SH-SY5Y (cell line): ENCODE results near the gene KRT73.

ENCODE experiments used
- GATA2 ChIP-seq: IDR thresholded peaks from 2 replicates; pipeline ENCODE4 v1.6.1; 2011; ENCODE audit warnings: mild to moderate bottlenecking, low read depth, low read length
- GATA3 ChIP-seq: IDR thresholded peaks from 2 replicates; pipeline ENCODE4 v1.6.1; 2011; ENCODE audit warnings: low read depth, mild to moderate bottlenecking, low read length, moderate library complexity

DNA sequence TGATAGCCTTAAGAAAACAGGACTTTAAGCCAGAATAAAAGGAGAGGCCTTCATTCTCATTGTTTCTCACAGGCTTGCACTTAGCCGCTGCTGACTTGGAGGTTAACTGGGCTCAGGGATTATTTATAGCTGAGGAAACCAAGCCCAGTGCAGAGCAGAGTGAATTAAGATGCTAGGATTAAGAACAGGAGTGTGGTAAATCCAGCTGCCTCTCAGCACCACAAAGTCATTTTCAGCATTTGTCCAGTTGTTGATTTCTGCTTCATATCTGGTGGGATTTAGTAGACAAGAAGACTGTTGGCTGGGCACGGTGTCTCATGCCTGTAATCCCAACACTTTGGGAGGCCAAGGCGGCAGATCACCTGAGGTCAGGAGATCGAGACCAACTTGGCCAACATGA, 14.3 kb upstream of the KRT73 start:
- TF ChIP-seq GATA2 (no peak), GATA3 (no peak)
